Naive thymus-derived CD8-positive, alpha-beta T cell (primary cell): ENCODE results near the gene CUX1. TPM values are rescaled to one million over a fixed set of nuclear protein-coding genes. Genes with fewer than 3 reads are reported as not detected.
A peak's percentile ranks its signal among the peaks of the same experiment; 100 is the strongest.

ENCODE experiments used
- ATAC-seq, 2 donors: fragments of 150-1000 bp; cut with Tn5 transposase in 1 of 2; sonication (Bioruptor Pico), chemical (Tn5 transposase) in 1 of 2; 1 replicate in 1 of 2; 2 replicates in 1 of 2; pipeline ENCODE4 v1.10.0; 2021; ENCODE audit warnings: mild to moderate bottlenecking in 2 of 2, moderate library complexity in 2 of 2
- POLR2A ChIA-PET: fragments of 350-600 bp; sonication (Branson Sonifier 250); formaldehyde crosslinking; loops from one replicate; lab custom pipeline; 2021; ENCODE audit warnings: antibody characterized with exemption; lab: Charles Lee
- DNase-seq, 10 donors: peaks; one replicate each; pipeline versions ENCODE4 v3.0.0 to v3.0.0-alpha.2; 2020 to 2022
- H3K27ac Mint-ChIP-seq, 10 donors: one replicate each; pipeline ENCODE4 v1.8.0; 2020 to 2022; ENCODE audit warnings: mild to moderate bottlenecking in 10 of 10, mixed read lengths in 10 of 10, moderate library complexity in 4 of 10, inconsistent platforms in 1 of 10
- H3K27me3 Mint-ChIP-seq, 5 donors: one replicate each; pipeline ENCODE4 v1.8.0; 2021 to 2022; ENCODE audit warnings: mixed read lengths in 5 of 5
- H3K36me3 Mint-ChIP-seq, 3 donors: one replicate each; pipeline ENCODE4 v1.8.0; 2020 to 2022; ENCODE audit warnings: mixed read lengths in 3 of 3, mild to moderate bottlenecking in 2 of 3, inconsistent platforms in 1 of 3
- H3K4me1 Mint-ChIP-seq, 4 donors: one replicate each; pipeline ENCODE4 v1.8.0; 2021 to 2022; ENCODE audit warnings: mixed read lengths in 4 of 4
- H3K4me3 Mint-ChIP-seq, 10 donors: one replicate each; pipeline ENCODE4 v1.8.0; 2020 to 2022; ENCODE audit warnings: mild to moderate bottlenecking in 10 of 10, mixed read lengths in 10 of 10, moderate library complexity in 6 of 10, inconsistent platforms in 1 of 10
- H3K9me3 Mint-ChIP-seq, 9 donors: one replicate each; pipeline ENCODE4 v1.8.0; 2020 to 2022; ENCODE audit warnings: mixed read lengths in 9 of 9, mild to moderate bottlenecking in 3 of 9, inconsistent platforms in 1 of 9, moderate library complexity in 1 of 9
- polyA plus RNA-seq, 3 donors: library from polyadenylated mRNA; unstranded; fragments of 300-500 nt; fragmentation: Illumina TruSeq; gene quantifications; one replicate each; pipeline ENCODE4 v1.2.3, GENCODE V29; 2021
- total RNA-seq, 8 experiments: library from RNA in 2 of 8; stranded (reverse) in 2 of 8; gene quantifications; one replicate each; pipeline ENCODE4 v1.2.3 and lab custom pipeline; 2021 to 2026

CUX1 gene
- total and polyA plus RNA-seq, 5 experiments from 2014 or later: 10.3 to 66.2 (median 24.1) TPM

GRCh38 chr7:101990811-101991418, 173.5 kb downstream of the CUX1 start:
- peak; percentile 44 to 50 for ATAC-seq
- H3K27ac Mint-ChIP-seq: peak overlapping the region in 9 of 10 donors; percentile 44 to 94 (median 78)
- peaks cover 24 to 60% (median 49%) of the 10 kb centered on the region in 4 donors for H3K4me1 Mint-ChIP-seq
- peaks cover 0 to 5% (median 0%) of the 10 kb centered on the region in 3 donors for H3K36me3 Mint-ChIP-seq
- no peaks in the 10 kb centered on the region for H3K9me3 Mint-ChIP-seq
- no peaks in the 10 kb centered on the region for H3K27me3 Mint-ChIP-seq
- peak in 3 of 10 donors; percentile 8 to 18 (median 17) for DNase-seq
- peak overlapping the region; percentile 63 to 87 (median 76) for H3K4me3 Mint-ChIP-seq
- POLR2A ChIA-PET: no interaction called here

- H3K4me3 Mint-ChIP-seq: no peak overlapping the region
- peaks cover 27 to 65% (median 50%) of the 10 kb centered on the region in 4 donors for H3K4me1 Mint-ChIP-seq
- peaks cover 0 to 5% (median 0%) of the 10 kb centered on the region in 3 donors for H3K36me3 Mint-ChIP-seq
- no peaks in the 10 kb centered on the region for H3K27me3 Mint-ChIP-seq
- DNase-seq: no peak
- no peaks in the 10 kb centered on the region for H3K9me3 Mint-ChIP-seq
- no peak for ATAC-seq
- POLR2A ChIA-PET: no interaction called here
- H3K27ac Mint-ChIP-seq: peak overlapping the region in 1 of 10 donors; percentile 3
Observed at GRCh38 chr7:101991860-101992259, 174.4 kb downstream of the CUX1 start.

DNA sequence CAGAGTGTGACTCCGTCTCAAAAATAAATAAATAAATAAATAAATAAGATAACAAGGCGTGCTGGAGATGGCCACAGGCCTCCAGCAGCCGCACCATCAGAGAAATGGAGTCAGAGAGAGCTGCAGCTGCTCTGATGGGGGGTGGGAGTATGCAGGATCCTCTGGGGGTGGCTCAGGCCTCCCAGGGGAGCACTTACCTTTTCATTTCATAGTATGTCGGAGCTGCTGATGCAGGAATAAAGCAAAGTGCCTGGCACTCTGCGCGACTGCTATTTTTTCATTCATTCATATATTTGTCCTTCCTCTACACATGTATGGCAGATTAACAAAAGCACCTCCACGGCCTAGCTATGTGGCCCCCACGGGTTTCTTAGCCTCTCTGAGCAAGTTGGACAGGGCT, 175.9 kb downstream of the CUX1 start:
- Mint-ChIP-seq H3K4me1 (peaks cover 26 to 65% (median 48%) of the 10 kb centered on the region in 4 donors), H3K4me3 (no peak overlapping the region), H3K36me3 (peaks cover 0 to 5% (median 0%) of the 10 kb centered on the region in 3 donors), H3K9me3 (no peaks in the 10 kb centered on the region), H3K27ac (peak overlapping the region in 2 of 10 donors; percentile 64 to 80), H3K27me3 (no peaks in the 10 kb centered on the region)
- POLR2A ChIA-PET: no interaction called here
- no peak for DNase-seq
- ATAC-seq: no peak

GRCh38 chr7:101995121-101995520, 177.7 kb downstream of the CUX1 start:
- H3K4me3 Mint-ChIP-seq: no peak overlapping the region
- H3K27me3 Mint-ChIP-seq: no peaks in the 10 kb centered on the region
- no peak overlapping the region for H3K27ac Mint-ChIP-seq
- POLR2A ChIA-PET: interaction anchor here (0.7 kb wide), 1 partner anchor 1596 kb away, joined by 3 read pairs; no protein-coding TSS in a partner anchor
- ATAC-seq: no peak
- no peaks in the 10 kb centered on the region for H3K9me3 Mint-ChIP-seq
- H3K4me1 Mint-ChIP-seq: peaks cover 19 to 53% (median 32%) of the 10 kb centered on the region in 4 donors
- H3K36me3 Mint-ChIP-seq: peaks cover 0 to 5% (median 0%) of the 10 kb centered on the region in 3 donors
- no peak for DNase-seq

- POLR2A ChIA-PET: no interaction called here
- no peak for ATAC-seq
- peaks cover 19 to 42% (median 23%) of the 10 kb centered on the region in 4 donors for H3K4me1 Mint-ChIP-seq
Observed at GRCh38 chr7:101996131-101996691, 178.8 kb downstream of the CUX1 start.

DNA sequence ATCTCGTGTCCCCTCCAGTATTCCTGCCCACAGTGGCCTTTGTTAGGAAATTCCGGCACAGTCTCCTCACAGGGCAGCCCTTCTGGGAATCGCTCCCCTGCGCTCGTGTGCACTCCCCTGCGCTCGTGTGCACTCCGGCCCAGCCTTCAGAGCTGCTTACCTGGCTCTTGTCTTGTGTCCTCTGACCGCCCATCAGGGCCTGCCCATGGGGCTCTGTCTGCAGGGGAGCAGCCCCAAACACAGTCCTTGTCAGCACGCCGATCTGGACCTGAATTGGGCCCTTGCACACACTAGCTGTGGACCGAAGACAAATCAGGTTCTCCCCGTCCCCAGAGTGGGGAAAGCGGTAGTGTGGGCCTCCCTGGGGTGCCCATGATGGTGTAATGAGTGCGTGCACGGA, 179.4 kb downstream of the CUX1 start:
- Mint-ChIP-seq H3K27ac (peak overlapping the region in 1 of 10 donors; percentile 31), H3K9me3 (no peaks in the 10 kb centered on the region), H3K36me3 (peaks cover 0 to 5% (median 0%) of the 10 kb centered on the region in 3 donors), H3K27me3 (no peaks in the 10 kb centered on the region), H3K4me1 (peaks cover 19 to 37% (median 21%) of the 10 kb centered on the region in 4 donors), H3K4me3 (peak overlapping the region in 1 of 10 donors; percentile 66)
- DNase-seq: no peak
- POLR2A ChIA-PET: no interaction called here
- ATAC-seq: no peak

More at GRCh38 chr7:101996131-101996691, 178.8 kb downstream of the CUX1 start:
- H3K9me3 Mint-ChIP-seq: no peaks in the 10 kb centered on the region
- H3K4me3 Mint-ChIP-seq: no peak overlapping the region
- DNase-seq: no peak
- no peak overlapping the region for H3K27ac Mint-ChIP-seq
- H3K27me3 Mint-ChIP-seq: no peaks in the 10 kb centered on the region
- peaks cover 0 to 5% (median 0%) of the 10 kb centered on the region in 3 donors for H3K36me3 Mint-ChIP-seq

DNA sequence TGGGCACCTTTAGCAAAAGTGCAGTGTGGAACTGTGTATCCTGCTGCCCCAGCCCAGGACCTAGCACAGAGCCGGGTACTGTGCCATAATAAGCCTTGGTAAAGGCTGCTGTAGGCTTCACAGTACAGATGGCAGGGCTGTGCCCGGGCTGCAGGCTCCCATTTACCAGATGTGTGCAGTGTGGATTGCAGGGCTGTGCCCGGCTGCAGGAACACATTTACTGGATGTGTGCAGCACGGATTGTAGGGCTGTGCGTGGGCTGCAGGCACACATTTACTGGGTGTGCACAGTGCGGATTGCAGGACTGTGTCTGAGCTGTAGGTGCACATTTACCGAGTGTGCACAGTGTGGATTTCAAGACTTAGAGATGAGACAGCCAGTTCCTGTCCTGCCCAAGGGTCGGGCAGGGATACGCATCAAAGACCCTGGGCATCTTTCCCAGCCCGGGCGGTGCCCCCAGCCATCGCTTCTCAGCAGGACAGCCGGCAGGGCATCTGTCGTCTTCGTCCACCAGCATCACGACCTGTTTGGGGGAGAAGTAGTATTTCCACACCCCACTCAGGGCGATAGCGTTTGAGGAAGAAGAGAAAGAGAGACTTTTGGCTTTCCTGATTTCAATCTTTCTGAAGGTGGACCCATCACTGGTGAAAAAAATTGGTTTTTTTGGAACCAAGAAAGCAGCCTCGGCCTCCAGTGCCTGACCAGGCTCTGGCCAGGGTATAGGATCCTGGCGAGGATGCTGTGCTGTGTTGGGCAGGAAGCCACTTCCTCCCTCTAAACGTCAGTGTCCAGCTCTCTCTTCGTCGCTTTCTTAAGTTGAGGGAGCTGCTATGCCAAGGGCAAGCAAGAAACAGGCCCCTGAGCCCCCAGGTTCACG, 180.8 kb downstream of the CUX1 start:
- POLR2A ChIA-PET: interaction anchor here (0.6 to 0.7 kb wide), 2 partner anchors 29 to 95 kb away, joined by 4 read pairs; no protein-coding TSS in a partner anchor
- H3K4me3 Mint-ChIP-seq: no peak overlapping the region
- H3K4me1 Mint-ChIP-seq: peaks cover 19 to 30% (median 21%) of the 10 kb centered on the region in 4 donors
- ATAC-seq: no peak
- H3K27ac Mint-ChIP-seq: peak overlapping the region in 1 of 10 donors; percentile 59
- no peak for DNase-seq
- H3K36me3 Mint-ChIP-seq: peaks cover 0 to 5% (median 0%) of the 10 kb centered on the region in 3 donors
- no peaks in the 10 kb centered on the region for H3K9me3 Mint-ChIP-seq
- no peaks in the 10 kb centered on the region for H3K27me3 Mint-ChIP-seq

GRCh38 chr7:101998906-101999240, 181.4 kb downstream of the CUX1 start:
- no peaks in the 10 kb centered on the region for H3K9me3 Mint-ChIP-seq
- POLR2A ChIA-PET: interaction anchor here (0.6 to 0.7 kb wide), 2 partner anchors 28 to 95 kb away, joined by 4 read pairs; no protein-coding TSS in a partner anchor
- H3K4me1 Mint-ChIP-seq: peaks cover 15 to 25% (median 18%) of the 10 kb centered on the region in 4 donors
- DNase-seq: no peak
- no peaks in the 10 kb centered on the region for H3K27me3 Mint-ChIP-seq
- peak overlapping the region in 1 of 10 donors; percentile 44 for H3K27ac Mint-ChIP-seq
- ATAC-seq: no peak
- peaks cover 0 to 5% (median 0%) of the 10 kb centered on the region in 3 donors for H3K36me3 Mint-ChIP-seq
- H3K4me3 Mint-ChIP-seq: no peak overlapping the region

DNA sequence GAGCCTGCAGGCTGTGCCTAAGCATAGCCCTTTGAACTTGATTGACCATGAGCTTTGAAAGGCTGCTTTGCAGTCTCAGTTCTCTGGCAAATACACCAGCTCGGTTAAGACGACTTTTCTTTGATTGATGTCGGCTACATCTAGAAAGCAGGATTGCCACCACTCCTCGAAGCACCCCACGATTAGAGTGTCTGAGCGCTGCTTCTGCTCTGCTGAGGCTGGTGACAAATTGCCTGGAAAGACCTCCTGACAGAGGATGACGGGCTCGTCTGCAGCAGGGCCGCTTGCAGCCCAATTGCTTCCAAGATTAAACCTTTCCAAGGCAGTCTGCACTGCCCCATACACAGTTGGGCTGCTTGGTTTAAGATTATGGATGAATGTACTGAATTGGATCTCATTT, 182.0 kb downstream of the CUX1 start:
- H3K27me3 Mint-ChIP-seq: no peaks in the 10 kb centered on the region
- peaks cover 11 to 23% (median 15%) of the 10 kb centered on the region in 4 donors for H3K4me1 Mint-ChIP-seq
- H3K4me3 Mint-ChIP-seq: no peak overlapping the region
- no peaks in the 10 kb centered on the region for H3K9me3 Mint-ChIP-seq
- ATAC-seq (no peak), DNase-seq (no peak)
- peak overlapping the region in 2 of 10 donors; percentile 7 to 37 for H3K27ac Mint-ChIP-seq
- POLR2A ChIA-PET: no interaction called here
- peaks cover 0 to 5% (median 0%) of the 10 kb centered on the region in 3 donors for H3K36me3 Mint-ChIP-seq

DNA sequence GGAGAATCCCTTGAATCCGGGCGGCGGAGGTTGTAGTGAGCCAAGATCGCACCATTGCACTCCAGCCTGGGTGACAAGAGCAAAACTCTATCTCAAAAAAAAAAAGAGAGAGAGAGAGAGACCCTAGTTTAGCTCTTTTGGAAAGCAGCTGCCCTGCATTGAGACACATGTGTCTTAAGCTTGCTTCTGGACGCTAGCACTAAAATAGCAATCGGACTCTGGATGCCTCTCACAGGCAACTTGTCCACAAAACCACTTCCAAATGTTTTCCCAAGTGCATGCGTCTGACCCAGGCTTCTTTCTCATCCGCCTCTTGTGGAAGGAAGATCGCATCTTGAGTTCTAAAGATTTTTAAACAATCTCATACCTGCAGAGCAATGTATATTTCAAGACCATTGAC, 182.7 kb downstream of the CUX1 start:
- ATAC-seq (no peak), DNase-seq (no peak)
- POLR2A ChIA-PET: interaction anchor here (0.6 kb wide), 3 partner anchors 27 to 172 kb away, joined by 4 to 8 read pairs (median 5); no protein-coding TSS in a partner anchor
- H3K4me3 Mint-ChIP-seq: no peak overlapping the region
- no peaks in the 10 kb centered on the region for H3K9me3 Mint-ChIP-seq
- H3K27me3 Mint-ChIP-seq: no peaks in the 10 kb centered on the region
- H3K4me1 Mint-ChIP-seq: peaks cover 7 to 18% (median 16%) of the 10 kb centered on the region in 4 donors
- H3K36me3 Mint-ChIP-seq: peaks cover 0 to 4% (median 0%) of the 10 kb centered on the region in 3 donors
- no peak overlapping the region for H3K27ac Mint-ChIP-seq

GRCh38 chr7:102004229-102004628, 186.8 kb downstream of the CUX1 start:
- Mint-ChIP-seq H3K4me3 (no peak overlapping the region), H3K4me1 (peaks cover 0 to 11% (median 2%) of the 10 kb centered on the region in 4 donors), H3K36me3 (peaks cover 0 to 11% (median 2%) of the 10 kb centered on the region in 3 donors), H3K27me3 (no peaks in the 10 kb centered on the region), H3K27ac (peak overlapping the region in 1 of 10 donors; percentile 65), H3K9me3 (no peaks in the 10 kb centered on the region)
- ATAC-seq: no peak
- no peak for DNase-seq
- POLR2A ChIA-PET: no interaction called here

DNA sequence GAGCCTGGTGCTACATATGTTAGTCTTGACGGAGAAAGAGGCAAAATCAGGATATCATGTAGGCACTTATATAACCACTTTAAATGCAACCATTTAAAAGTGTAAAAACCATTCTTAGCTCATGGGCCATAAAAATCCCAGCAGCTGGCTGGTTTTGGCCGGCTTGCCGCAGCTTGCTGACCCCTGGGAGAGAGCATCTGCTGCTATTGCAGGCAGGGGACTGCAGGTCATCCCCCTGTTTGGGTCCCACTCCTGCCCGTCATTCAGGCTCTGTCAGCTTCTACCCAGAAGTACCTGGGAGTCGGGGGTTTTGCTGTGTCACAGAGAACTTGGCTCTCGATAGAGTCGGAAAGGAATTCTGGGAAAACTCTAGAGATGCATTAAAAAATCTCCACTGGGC, 187.4 kb downstream of the CUX1 start:
- Mint-ChIP-seq H3K4me1 (peaks cover 0 to 14% (median 2%) of the 10 kb centered on the region in 4 donors), H3K27ac (no peak overlapping the region), H3K36me3 (peaks cover 0 to 11% (median 2%) of the 10 kb centered on the region in 3 donors), H3K27me3 (no peaks in the 10 kb centered on the region), H3K9me3 (no peaks in the 10 kb centered on the region), H3K4me3 (no peak overlapping the region)
- DNase-seq: no peak
- POLR2A ChIA-PET: no interaction called here
- ATAC-seq: no peak
